Left lung (tissue), 10 donors: Measurements from ENCODE around the gene ZFPM1. TPM values are rescaled to one million over a fixed set of nuclear protein-coding genes. Genes with fewer than 3 reads are reported as not detected.

Experiments
- ATAC-seq: fragments of 200-7000 bp; cut with Tn5 transposase; one replicate; pipeline ENCODE4 v1.9.1; 2020; ENCODE audit warnings: moderate library complexity
- DNase-seq, 4 donors: peaks; one replicate each; pipeline ENCODE4 v3.0.0-alpha.2; 2013 to 2020
- H3K27ac ChIP-seq, 2 donors: fragments of 200-600 bp; sonication (generic) in 1 of 2; one replicate each; pipeline versions ENCODE4 v1.5.0 to v1.8.0; 2020 to 2021
- H3K27me3 ChIP-seq, 2 donors: fragments of 200-600 bp; sonication (generic) in 1 of 2; one replicate each; pipeline versions ENCODE4 v1.5.0 to v1.8.0; 2020 to 2021
- H3K36me3 ChIP-seq, 2 donors: fragments of 200-600 bp; sonication (generic) in 1 of 2; one replicate each; pipeline versions ENCODE4 v1.5.0 to v1.8.0; 2020 to 2021
- H3K4me1 ChIP-seq, 2 donors: fragments of 200-600 bp; one replicate each; pipeline ENCODE4 v1.8.0; 2021
- H3K4me3 ChIP-seq, 2 donors: fragments of 200-600 bp; sonication (generic) in 1 of 2; one replicate each; pipeline versions ENCODE4 v1.5.0 to v1.8.0; 2020 to 2021; ENCODE audit warnings: mild to moderate bottlenecking in 1 of 2
- H3K9me3 ChIP-seq, 2 donors: fragments of 200-600 bp; sonication (generic) in 1 of 2; one replicate each; pipeline versions ENCODE4 v1.5.0 to v1.8.0; 2020 to 2021
- intact Hi-C, 2 donors: fragments of 100-400 bp; cut with DNase I; formaldehyde crosslinking; loops; one replicate each; pipeline versions ENCODE4 v1.11.2 to v1.14.2; 2022
- polyA plus RNA-seq, 6 donors: library from polyadenylated mRNA; unstranded; fragments of 120-200 nt; gene quantifications; one replicate each; pipeline ENCODE4 v1.2.1, GENCODE V29; 2013; ENCODE audit not compliant: insufficient read length in 6 of 6
- total RNA-seq, 2 donors: library from RNA; stranded (reverse); fragmentation: NEBNext Ultra II Directional; extraction: Animal tissue kit (Norgen Biotek cat#: 25700); gene quantifications; one replicate each; pipeline ENCODE4 v1.2.1, GENCODE V29; 2021
- TF ChIP-seq, protein P1 (sequence below), 2 donors: fragments of 200-600 bp; sonication (generic) in 1 of 2; IDR thresholded peaks; one replicate each; pipeline versions ENCODE4 v1.5.0 to v1.8.0; 2021; ENCODE audit warnings: antibody characterized with exemption in 2 of 2
- donor health status: DM: no; HTN: yes; CAD: no.
- donor health status: DM: no; HTN: no; CAD: no.

The ZFPM1 gene
- total and polyA plus RNA-seq, 8 donors, result 1.8 to 7.0 (median 3.6) TPM

DNA sequence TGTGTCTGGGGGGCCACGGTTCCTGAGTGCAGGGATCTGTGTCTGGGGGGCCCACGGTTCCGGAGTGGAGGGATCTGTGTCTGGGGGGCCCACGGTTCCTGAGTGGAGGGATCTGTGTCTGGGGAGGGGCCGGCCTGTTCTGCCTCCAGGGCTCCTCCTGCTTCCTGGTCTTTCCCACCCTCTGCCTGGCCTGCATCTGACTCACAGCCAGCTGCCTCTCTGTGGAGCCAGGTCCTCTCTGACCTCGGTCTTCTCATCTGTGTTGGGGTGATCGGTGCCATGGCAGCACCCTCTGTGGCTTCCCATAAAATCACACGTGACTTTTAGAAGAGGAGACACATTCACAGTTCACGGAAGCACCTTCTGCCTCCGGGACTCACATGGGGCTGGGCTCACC lies 50.3 kb downstream of the ZFPM1 start:
- DNase-seq, result no peak
- H3K9me3 ChIP-seq, result no peaks in the 10 kb centered on the region
- H3K4me1 ChIP-seq, result peaks cover 0 to 3% of the 10 kb centered on the region in 2 donors
- peaks cover 0 to 10% of the 10 kb centered on the region in 2 donors for H3K27me3 ChIP-seq
- H3K4me3 ChIP-seq, result no peak overlapping the region
- TF ChIP-seq, protein P1, sequence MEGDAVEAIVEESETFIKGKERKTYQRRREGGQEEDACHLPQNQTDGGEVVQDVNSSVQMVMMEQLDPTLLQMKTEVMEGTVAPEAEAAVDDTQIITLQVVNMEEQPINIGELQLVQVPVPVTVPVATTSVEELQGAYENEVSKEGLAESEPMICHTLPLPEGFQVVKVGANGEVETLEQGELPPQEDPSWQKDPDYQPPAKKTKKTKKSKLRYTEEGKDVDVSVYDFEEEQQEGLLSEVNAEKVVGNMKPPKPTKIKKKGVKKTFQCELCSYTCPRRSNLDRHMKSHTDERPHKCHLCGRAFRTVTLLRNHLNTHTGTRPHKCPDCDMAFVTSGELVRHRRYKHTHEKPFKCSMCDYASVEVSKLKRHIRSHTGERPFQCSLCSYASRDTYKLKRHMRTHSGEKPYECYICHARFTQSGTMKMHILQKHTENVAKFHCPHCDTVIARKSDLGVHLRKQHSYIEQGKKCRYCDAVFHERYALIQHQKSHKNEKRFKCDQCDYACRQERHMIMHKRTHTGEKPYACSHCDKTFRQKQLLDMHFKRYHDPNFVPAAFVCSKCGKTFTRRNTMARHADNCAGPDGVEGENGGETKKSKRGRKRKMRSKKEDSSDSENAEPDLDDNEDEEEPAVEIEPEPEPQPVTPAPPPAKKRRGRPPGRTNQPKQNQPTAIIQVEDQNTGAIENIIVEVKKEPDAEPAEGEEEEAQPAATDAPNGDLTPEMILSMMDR (IDR thresholded peaks at IDR 0.05), result no peak
- H3K27ac ChIP-seq, result no peak overlapping the region
- intact Hi-C loops, result no loop called here
- ATAC-seq, result no peak
- H3K36me3 ChIP-seq, result no peaks in the 10 kb centered on the region

DNA sequence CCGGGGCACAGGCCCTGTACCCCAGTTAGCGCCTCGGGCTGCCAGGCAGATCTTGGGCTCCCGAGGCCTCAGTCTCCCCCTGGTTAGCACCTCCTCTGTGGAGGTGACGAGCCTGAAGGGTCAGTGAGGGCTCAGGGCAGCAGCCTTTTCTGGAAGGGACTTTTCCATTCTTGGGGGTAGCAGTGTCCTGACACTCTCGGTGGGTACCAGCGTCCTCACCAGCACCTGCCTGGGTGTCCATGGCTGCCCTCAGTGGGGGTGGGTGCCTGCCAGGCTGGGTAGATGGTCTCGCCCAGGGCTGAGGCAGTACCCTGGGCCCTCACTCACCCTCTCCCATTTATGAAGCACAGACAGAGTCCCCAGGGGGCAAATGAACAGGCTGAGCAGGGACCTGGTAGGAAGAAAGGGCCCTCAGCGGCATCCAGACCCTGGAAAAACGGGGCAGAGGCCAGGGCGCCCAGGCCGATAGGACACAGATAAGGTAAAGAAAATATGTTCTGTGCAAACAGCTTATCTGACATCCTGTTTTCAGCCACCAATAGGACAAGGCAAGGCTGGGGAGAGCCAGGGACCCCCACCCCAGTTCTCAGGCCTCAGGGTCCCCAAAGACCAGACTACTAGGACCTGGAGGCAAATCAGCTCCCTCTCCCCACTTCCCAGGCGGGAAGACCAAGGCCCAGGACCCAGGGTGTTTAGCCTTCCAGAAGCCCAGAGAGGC lies 50.9 kb downstream of the ZFPM1 start:
- H3K27ac ChIP-seq, result no peak overlapping the region
- no peaks in the 10 kb centered on the region for H3K36me3 ChIP-seq
- no peak overlapping the region for H3K4me3 ChIP-seq
- DNase-seq (no peak), ATAC-seq (no peak)
- H3K27me3 ChIP-seq, result peaks cover 0 to 10% of the 10 kb centered on the region in 2 donors
- TF ChIP-seq, protein P1 (IDR thresholded peaks at IDR 0.05), result no peak
- H3K9me3 ChIP-seq, result no peaks in the 10 kb centered on the region
- intact Hi-C loops, result no loop called here
- peaks cover 0 to 3% of the 10 kb centered on the region in 2 donors for H3K4me1 ChIP-seq

DNA sequence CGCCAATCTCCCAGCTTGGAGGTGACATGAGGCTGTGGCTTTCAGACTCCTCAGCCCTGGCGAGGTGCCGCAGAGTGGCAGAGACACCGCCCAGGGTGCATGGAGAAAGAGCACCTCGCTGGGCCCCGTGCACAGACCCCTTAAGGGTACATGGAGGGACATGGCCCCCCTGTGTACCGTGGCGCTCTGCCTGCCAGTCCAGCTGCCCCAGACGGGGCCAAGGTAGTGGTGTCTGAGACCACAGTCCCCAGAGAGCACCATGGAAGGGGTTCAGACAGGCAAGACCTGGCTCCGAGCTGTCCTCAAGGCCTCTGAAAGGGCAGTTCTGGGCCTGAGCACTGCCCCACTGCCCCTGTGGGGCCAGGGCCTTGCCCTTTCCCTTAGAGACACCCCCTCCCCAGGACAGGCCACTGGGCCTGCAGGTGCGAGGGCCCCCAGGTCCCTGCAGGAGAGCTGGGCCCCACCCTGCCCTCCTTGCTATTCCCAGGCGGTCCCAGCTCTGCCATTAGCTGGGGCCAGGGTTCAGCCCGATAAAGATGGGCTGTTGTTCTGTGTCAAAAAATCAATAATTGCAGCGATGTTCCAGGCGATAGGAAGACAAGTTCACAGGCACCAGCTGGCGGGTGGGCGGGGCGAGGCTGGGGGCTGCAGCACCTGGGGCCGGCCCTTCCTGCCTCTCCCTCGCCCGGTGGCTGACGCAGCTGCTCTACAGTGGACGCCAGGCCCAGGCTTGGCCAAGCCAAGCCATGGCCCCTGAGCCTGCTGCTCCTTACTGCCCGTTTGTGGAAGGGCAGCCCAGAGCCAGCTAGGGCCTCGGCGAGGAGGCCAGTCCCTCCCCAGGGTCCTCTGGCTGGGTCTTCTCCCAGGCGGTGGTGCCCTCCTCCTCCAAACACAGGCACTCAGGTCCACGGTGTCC lies 51.7 kb downstream of the ZFPM1 start:
- Histone ChIP-seq H3K27ac (no peak overlapping the region), H3K4me1 (no peaks in the 10 kb centered on the region), H3K36me3 (no peaks in the 10 kb centered on the region), H3K9me3 (no peaks in the 10 kb centered on the region), H3K4me3 (no peak overlapping the region), H3K27me3 (peaks cover 0 to 2% of the 10 kb centered on the region in 2 donors)
- ATAC-seq, result no peak
- TF ChIP-seq, protein P1 (IDR thresholded peaks at IDR 0.05), result no peak
- no peak for DNase-seq
- intact Hi-C loops, result no loop called here

DNA sequence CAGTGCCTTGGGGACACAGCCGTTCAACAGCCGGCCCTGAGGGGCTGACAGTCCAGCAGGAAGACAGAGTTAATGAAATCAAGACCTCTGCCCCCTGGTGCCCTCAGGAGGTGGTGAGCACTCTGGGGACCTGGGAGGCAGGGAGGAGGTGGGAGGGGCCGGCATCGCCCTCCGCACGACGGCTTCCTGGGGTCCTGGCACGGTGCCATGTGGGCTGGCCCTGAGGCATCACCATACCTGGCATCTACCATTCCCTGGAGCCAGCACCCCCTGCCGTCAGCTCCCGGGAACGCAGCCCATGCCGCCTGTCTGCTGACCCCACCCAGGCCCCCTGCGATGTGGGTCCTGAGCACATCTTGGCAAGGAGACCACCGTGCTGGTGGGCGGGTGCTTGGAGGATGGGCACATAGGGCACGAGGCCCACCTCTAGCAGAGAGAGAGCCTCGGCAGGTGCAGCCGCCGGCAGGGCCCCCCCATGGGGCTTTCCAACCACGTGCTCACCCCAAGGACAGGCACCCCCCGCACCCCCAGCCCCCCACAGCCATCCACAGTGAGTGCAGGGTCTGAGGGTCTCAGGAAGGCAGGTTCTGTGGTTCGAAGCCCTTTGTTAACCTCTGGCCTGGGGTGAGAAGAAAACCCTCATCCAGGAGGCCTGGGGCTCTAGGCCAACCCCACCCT lies 52.5 kb downstream of the ZFPM1 start:
- no peaks in the 10 kb centered on the region for H3K9me3 ChIP-seq
- H3K36me3 ChIP-seq, result no peaks in the 10 kb centered on the region
- DNase-seq (peak in 1 of 4 donors; percentile 61), ATAC-seq (peak; percentile 46)
- no peaks in the 10 kb centered on the region for H3K27me3 ChIP-seq
- intact Hi-C loops, result no loop called here
- TF ChIP-seq, protein P1 (IDR thresholded peaks at IDR 0.05), result peak; percentile 16 to 53
- no peak overlapping the region for H3K27ac ChIP-seq
- no peaks in the 10 kb centered on the region for H3K4me1 ChIP-seq
- H3K4me3 ChIP-seq, result no peak overlapping the region
